Endothelial cell of umbilical vein (primary cell): Measurements from ENCODE around the gene KATNAL2.
"Not testable (repeated sequence)": the region's sequence is repeated elsewhere in the genome, so short reads cannot be mapped to it uniquely, and the experiment has no call there.

ENCODE experiments used
- CTCF ChIP-seq, 2 donors: IDR thresholded peaks; 1 replicate in 1 of 2; 2 replicates in 1 of 2; pipeline ENCODE4 v1.5.1; 2011; ENCODE audit warnings: low read length in 2 of 2, mild to moderate bottlenecking in 2 of 2, moderate library complexity in 2 of 2, control low read depth in 1 of 2, inconsistent platforms in 1 of 2, low read depth in 1 of 2; ENCODE audit not compliant: insufficient read depth in 1 of 2; ENCODE audit errors: extremely low read depth in 1 of 2
- EZH2 ChIP-seq: IDR thresholded peaks from 2 replicates; pipeline ENCODE4 v1.6.1; 2012; ENCODE audit warnings: borderline replicate concordance, low read depth, mild to moderate bottlenecking, moderate library complexity, low read length, inconsistent platforms; ENCODE audit not compliant: severe bottlenecking
- MAX ChIP-seq: IDR thresholded peaks from 2 replicates; pipeline ENCODE4 v1.6.1; 2011; ENCODE audit not compliant: insufficient read depth, insufficient read length
- POLR2A ChIP-seq: IDR thresholded peaks from 2 replicates; pipeline ENCODE4 v1.6.1; 2012; ENCODE audit warnings: low read depth, mild to moderate bottlenecking, control low read depth, low read length

GRCh38 chr18:47029684-47030353 is 112.4 kb downstream of the KATNAL2 start:
- TF ChIP-seq MAX; CTCF (IDR thresholded peaks at IDR 0.05; ENCODE audit: extremely low read depth in 1 of 2, insufficient read depth in 1 of 2, low read depth in 1 of 2, low read length in 2 of 2); POLR2A; EZH2: not testable (repeated sequence)
